Measurements from ENCODE around the gene FBXO2.

The FBXO2 gene

GRCh38 chr1:11680270-11681070 lies 26.2 kb upstream of the FBXO2 start:
- ChIA-PET CTCF (interaction anchor here (2.2 to 2.7 kb wide), 2 partner anchors 10 to 39 kb away, joined by 9 to 18 read pairs; no protein-coding TSS in a partner anchor), POLR2A (interaction anchor here (1.1 kb wide), 1 partner anchor 16 kb away, joined by 5 read pairs; no protein-coding TSS in a partner anchor)
- DNase-seq (ENCODE audit: low read depth, low spot score): no peak
- H3K4me3 ChIP-seq (ENCODE audit: low read depth, low read length): peak overlapping the region; percentile 89
- TF ChIP-seq CTCF (IDR thresholded peaks at IDR 0.05; ENCODE audit: insufficient read depth, low read length, missing control alignments): no peak

DNA sequence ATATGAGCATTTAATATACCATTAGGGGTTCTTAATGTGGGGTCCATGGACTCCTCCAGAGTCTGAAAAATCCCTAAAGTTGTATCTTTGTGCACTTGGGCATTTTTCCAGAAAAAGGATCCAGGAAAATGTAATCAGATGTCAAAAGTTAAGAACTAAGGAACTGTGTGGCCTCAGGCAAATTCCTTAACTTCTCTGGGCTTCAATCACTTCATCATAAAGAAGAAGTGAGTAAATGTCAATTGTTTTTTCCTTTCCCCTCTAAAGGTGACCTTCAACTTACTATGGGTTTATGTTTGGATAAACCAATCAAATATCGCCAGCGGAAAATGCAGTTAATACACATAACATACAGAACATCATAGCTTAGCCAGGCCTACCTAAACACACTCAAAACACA lies 24.2 kb upstream of the FBXO2 start:
- POLR2A ChIA-PET: no interaction called here
- DNase-seq (ENCODE audit: low read depth, low spot score): no peak
- H3K4me3 ChIP-seq (ENCODE audit: low read depth, low read length): no peak overlapping the region
- TF ChIP-seq CTCF (IDR thresholded peaks at IDR 0.05; ENCODE audit: insufficient read depth, low read length, missing control alignments): no peak
- CTCF ChIA-PET: interaction anchor here (1.0 to 3.1 kb wide), 4 partner anchors 14 to 49 kb away, joined by 3 to 18 read pairs (median 5); partner anchors contain the start of gene FBXO6

DNA sequence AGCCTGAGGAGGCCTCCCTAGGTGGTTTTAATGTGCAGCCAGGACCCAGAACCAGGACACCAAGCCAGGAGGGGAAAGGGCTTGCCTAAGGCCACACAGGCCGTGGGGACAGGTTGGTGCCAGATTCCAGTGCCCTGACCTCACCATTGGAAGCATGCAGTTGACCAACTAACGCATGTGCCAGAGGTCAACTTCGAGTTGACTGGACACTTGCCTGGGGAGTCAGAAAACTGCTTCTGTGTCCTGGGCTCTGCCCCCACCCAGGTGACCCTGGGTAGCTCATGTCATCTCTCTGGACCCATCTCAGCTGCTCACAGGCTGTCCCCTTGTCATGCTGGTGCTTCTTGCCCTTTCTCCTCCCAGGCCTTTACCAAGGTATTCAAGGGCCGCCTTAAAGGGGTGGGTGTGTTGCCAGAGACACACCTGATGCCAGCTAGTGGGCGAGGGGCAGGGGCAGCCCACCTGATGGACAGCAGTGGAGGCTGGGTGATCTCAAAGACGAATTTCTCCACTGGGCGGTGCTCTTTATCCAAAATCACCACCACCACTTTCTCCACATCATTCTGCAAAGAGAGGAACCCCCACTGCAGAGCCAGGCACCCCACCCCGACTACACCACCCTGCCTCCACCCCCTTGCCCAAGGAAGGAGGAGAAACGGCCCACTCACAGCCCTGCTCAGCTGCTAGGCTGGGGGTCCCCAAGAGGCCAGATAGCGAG lies 22.3 kb upstream of the FBXO2 start:
- ChIA-PET POLR2A (no interaction called here), CTCF (interaction anchor here (0.5 to 3.1 kb wide), 5 partner anchors 9 to 43 kb away, joined by 3 to 18 read pairs (median 6); partner anchors contain the start of gene FBXO6)
- TF ChIP-seq CTCF (IDR thresholded peaks at IDR 0.05; ENCODE audit: insufficient read depth, low read length, missing control alignments): no peak
- no peak for DNase-seq (ENCODE audit: low read depth, low spot score)
- no peak overlapping the region for H3K4me3 ChIP-seq (ENCODE audit: low read depth, low read length)

DNA sequence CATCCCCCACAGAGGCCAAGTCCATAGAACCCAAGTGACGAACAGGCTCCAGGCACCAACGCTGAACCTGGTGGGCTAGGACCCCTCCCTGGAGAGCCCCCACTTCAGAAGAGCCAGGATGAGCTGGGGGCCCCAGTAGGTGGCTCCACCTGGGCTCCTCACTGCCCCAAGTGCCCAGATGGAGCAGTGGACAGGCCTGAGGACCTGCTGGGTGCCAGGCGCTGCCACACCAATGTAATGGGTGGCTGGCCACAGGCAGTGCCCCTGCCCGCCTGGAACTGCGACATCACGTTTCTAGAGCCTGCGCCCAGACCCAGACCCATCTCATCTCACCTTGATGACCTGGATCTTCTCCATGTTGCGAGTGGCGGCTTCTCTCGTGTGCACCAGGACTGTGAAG lies 21.1 kb upstream of the FBXO2 start:
- no peak for TF ChIP-seq CTCF (IDR thresholded peaks at IDR 0.05; ENCODE audit: insufficient read depth, low read length, missing control alignments)
- POLR2A ChIA-PET: no interaction called here
- CTCF ChIA-PET: interaction anchor here (1.0 to 4.0 kb wide), 3 partner anchors 11 to 45 kb away, joined by 3 to 29 read pairs (median 6); partner anchors contain the start of gene FBXO6
- H3K4me3 ChIP-seq (ENCODE audit: low read depth, low read length): no peak overlapping the region
- DNase-seq (ENCODE audit: low read depth, low spot score): no peak

DNA sequence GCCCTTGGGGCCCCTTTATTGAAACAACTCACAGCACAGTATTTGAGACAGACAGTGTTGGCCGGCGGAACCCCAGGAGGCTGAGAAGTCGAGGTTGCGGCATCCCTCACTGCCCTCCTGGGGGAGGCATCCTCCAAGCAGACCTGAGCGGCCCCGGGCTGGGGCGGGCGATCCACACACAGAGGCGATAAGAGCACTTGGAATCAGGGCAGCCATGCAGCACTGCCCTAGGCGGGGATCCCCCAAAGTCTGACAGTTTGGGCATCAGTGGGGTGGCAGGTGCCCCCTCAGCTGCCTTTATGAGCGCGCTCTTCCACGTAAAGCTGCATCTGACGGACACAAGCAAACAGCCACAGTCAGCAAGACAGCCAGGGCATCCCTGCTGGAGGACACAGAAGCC lies 20.3 kb upstream of the FBXO2 start:
- no peak overlapping the region for H3K4me3 ChIP-seq (ENCODE audit: low read depth, low read length)
- no peak for DNase-seq (ENCODE audit: low read depth, low spot score)
- no peak for TF ChIP-seq CTCF (IDR thresholded peaks at IDR 0.05; ENCODE audit: insufficient read depth, low read length, missing control alignments)
- ChIA-PET POLR2A (no interaction called here), CTCF (interaction anchor here (1.0 to 4.0 kb wide), 4 partner anchors 10 to 46 kb away, joined by 3 to 29 read pairs (median 4); partner anchors contain the start of gene FBXO6)

Measured in AG04449 (cell line).